Measurements from ENCODE around the gene MCEE. TPM values are rescaled to one million over a fixed set of nuclear protein-coding genes. Genes with fewer than 3 reads are reported as not detected.
A peak's percentile ranks its signal among the peaks of the same experiment; 100 is the strongest.

Gene MCEE
- total and polyA plus RNA-seq, 2 donors (not counting 3 experiments of a cell fraction or from before 2014, with no cell fraction given), result 4.0 to 9.9 TPM

DNA sequence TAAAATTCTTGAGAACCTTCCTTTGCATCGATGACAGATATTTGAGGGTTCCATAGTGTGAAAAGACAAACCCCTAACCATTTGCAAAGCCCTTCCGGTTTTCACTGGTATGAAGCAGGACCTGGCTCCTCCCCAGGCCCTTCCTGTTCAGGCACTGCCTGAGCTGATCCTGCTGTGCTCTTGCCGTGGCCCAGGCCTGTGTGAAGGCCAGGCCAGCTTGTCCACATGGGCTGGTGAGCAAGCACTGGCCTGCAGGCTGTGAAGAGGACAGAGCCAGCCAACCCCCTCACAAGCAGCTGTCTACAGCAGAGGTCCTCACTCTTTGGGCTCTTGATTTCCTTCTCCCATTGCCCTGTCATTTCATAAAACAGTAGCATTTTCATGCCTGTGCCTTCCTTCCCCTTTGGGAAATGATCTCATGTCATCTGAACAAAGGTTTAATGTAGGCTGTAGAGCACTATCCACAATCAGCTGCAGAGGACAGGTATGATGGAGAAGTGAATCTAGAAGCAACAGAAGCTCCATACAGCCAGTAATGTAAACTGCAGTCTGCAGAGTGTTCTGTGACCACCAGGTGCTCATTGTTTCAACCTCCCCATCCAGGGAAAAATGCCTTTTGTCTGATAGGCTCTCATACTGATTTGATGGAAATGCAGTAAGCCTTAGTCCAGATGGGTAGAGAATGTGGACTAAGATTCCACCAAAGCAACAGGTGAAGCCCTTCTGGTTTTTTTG, 20.2 kb upstream of the MCEE start:
- H3K27ac ChIP-seq (ENCODE audit: insufficient read depth, low read depth, low read length), result no peak overlapping the region
- H3K9ac ChIP-seq (replicated peaks; ENCODE audit: extremely low read depth, insufficient read depth, low read length), result no peak overlapping the region
- TF ChIP-seq MYC (IDR thresholded peaks at IDR 0.05; ENCODE audit: low read depth, low read length), result no peak
- TF ChIP-seq CTCF (IDR thresholded peaks at IDR 0.05; ENCODE audit: extremely low read depth in 1 of 2, insufficient read depth in 1 of 2, low read depth in 1 of 2, low read length in 2 of 2), result no peak
- TF ChIP-seq POLR2A (IDR thresholded peaks at IDR 0.05; ENCODE audit: low read depth, low read length), result no peak
- no peak for TF ChIP-seq JUN (IDR thresholded peaks at IDR 0.05; ENCODE audit: borderline replicate concordance, insufficient read depth, insufficient read length, low read depth)
- no peak for TF ChIP-seq MAX (IDR thresholded peaks at IDR 0.05; ENCODE audit: insufficient read depth, insufficient read length)
- no peak for TF ChIP-seq FOS (IDR thresholded peaks at IDR 0.05; ENCODE audit: borderline replicate concordance, insufficient read depth, low read length)
- no peak for TF ChIP-seq GATA2 (IDR thresholded peaks at IDR 0.05; ENCODE audit: insufficient read depth, insufficient read length, low read depth, low read length)
- TF ChIP-seq EZH2 (IDR thresholded peaks at IDR 0.05; ENCODE audit: borderline replicate concordance, low read depth, low read length, severe bottlenecking), result no peak
- TF ChIP-seq POLR2AphosphoS5 (IDR thresholded peaks at IDR 0.05; ENCODE audit: insufficient read depth, low read depth, low read length), result no peak
- no peak overlapping the region for H3K4me3 ChIP-seq (replicated peaks in 1 of 3; ENCODE audit: insufficient read depth in 1 of 3, low read depth in 1 of 3, low read length in 3 of 3)
- no peak overlapping the region for H3K4me2 ChIP-seq (ENCODE audit: insufficient read depth, low read length)
- no peaks in the 10 kb centered on the region for H3K9me3 ChIP-seq (replicated peaks; ENCODE audit: control insufficient read depth, insufficient read depth, low read length)
- no peaks in the 10 kb centered on the region for H3K79me2 ChIP-seq (ENCODE audit: control insufficient read depth, insufficient read depth, low read length)
- no peaks in the 10 kb centered on the region for H3K27me3 ChIP-seq (ENCODE audit: control insufficient read depth in 2 of 2, insufficient read depth in 2 of 2, low read length in 2 of 2)
- intact Hi-C loops (cut with micrococcal nuclease) (no loop called here), dilution Hi-C loops (cut with MboI; ENCODE audit: extremely low pct_ligation_motif_present, low sequenced_read_pairs) (no loop called here)
- BruUV-seq (replicated peaks), result no TSS peak
- FAIRE-seq, result peak; percentile 18
- CTCF ChIA-PET, result interaction anchor here (1.0 to 2.9 kb wide), 3 partner anchors 19 to 149 kb away, joined by 3 to 10 read pairs (median 4); no protein-coding TSS in a partner anchor
- H3K9me1 ChIP-seq (replicated peaks; ENCODE audit: control insufficient read depth, extremely low read depth, insufficient read depth, low read length), result no peaks in the 10 kb centered on the region
- DNase-seq (ENCODE audit: low read depth, low spot score), result no peak
- H3K36me3 ChIP-seq (ENCODE audit: control insufficient read depth in 2 of 2, extremely low read depth in 1 of 2, insufficient read depth in 2 of 2, low read length in 2 of 2), result peaks cover 16 to 19% of the 10 kb centered on the region in 2 experiments
- no peaks in the 10 kb centered on the region for H3K4me1 ChIP-seq (ENCODE audit: control insufficient read depth, extremely low read depth, insufficient read depth, low read length)
- no peaks in the 10 kb centered on the region for H4K20me1 ChIP-seq (replicated peaks; ENCODE audit: control insufficient read depth, extremely low read depth, insufficient read depth, low read length)
- H2AFZ ChIP-seq (ENCODE audit: low read depth, low read length), result no peak overlapping the region
- POLR2A ChIA-PET, result no interaction called here
